HG03460 (cell line): ENCODE measurements around the gene GAA.

Experiments
- ATAC-seq: cut with Tn5 transposase; IDR thresholded peaks from one replicate; pipeline ENCODE4 v1.9.1; 2021; ENCODE audit not compliant: unreplicated experiment

GAA gene

GRCh38 chr17:80116921-80117380 lies 15.6 kb downstream of the GAA start:
- no peak for ATAC-seq

GRCh38 chr17:80117491-80118401 lies 16.4 kb downstream of the GAA start:
- ATAC-seq: no peak

- ATAC-seq: no peak
These were observed 17.4 kb downstream of the GAA start for GRCh38 chr17:80118601-80119270.

- ATAC-seq: no peak
These were observed 17.9 kb downstream of the GAA start for GRCh38 chr17:80119271-80119791.

DNA sequence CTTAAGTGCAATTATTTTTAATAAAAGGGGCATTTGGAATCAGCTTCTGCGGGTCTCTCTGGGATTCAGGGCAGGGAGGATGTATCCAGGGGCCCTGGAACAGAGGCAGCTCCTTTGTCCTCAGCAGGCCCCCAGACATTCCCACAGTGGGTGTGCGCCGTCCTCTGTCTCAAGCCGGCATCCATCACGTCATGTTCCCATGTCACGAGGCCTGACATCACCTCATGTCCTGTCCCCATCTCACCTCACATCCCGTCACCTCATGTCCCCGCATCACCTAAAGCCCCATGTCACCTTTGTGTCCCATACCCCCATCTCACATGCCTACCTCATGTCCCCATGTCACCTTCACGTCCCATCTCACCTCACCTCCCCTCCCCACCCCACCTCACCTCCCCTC lies 18.5 kb downstream of the GAA start:
- no peak for ATAC-seq

DNA sequence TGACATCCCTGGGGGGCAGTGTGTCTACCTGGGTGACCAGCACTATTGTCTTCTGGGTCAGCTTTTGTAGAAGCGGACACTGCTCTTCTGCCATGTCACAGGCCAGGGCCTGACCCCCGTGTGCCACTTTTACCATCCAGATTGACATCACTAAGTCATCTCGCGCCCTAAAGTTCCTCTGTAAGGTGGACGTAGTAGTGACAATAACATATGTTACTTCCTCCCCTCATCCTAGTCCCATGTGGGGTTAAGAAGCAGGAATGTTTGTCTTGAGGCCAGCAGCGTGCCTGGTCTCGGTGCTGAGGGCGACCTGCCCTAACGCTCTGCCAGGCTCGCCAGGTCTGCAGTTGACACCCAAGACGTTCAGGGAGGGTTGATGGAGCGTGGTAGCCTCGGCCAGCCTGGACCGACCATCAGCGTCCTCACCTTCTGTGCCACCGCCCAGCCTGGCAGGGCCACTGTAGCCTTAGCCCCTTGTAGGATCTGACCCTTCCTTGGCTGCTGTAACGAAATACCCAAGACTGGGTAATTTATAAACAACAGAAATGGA lies 20.7 kb downstream of the GAA start:
- ATAC-seq: no peak

DNA sequence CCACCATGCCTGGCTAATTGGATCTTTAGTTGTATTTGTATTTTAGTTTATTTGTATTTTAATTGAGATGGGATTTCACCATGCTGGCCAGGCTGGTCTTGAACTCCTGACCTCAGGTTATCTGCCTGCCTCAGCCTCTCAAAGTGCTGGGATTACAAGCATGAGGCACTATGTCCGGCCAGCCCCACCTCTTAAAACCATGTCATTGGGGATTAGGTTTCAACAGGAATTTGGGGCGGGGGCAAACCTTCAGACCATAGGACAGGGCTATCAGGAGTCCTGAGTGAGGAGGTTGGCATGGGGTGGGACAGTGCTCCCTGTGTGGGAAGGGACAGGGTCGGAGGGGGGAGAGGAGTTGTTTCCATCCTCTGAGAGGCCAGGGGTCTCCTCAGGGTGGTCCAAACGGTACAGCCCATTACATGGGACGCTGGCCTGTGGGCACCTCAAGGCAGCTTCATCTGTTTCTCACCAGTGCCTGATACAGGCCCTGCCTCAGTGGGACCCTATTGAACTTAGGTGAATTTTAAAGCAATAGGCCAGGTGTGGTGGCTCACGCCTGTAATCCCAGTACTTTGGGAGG lies 21.6 kb downstream of the GAA start:
- no peak for ATAC-seq

GRCh38 chr17:80123791-80124190 lies 22.4 kb downstream of the GAA start:
- ATAC-seq: no peak

DNA sequence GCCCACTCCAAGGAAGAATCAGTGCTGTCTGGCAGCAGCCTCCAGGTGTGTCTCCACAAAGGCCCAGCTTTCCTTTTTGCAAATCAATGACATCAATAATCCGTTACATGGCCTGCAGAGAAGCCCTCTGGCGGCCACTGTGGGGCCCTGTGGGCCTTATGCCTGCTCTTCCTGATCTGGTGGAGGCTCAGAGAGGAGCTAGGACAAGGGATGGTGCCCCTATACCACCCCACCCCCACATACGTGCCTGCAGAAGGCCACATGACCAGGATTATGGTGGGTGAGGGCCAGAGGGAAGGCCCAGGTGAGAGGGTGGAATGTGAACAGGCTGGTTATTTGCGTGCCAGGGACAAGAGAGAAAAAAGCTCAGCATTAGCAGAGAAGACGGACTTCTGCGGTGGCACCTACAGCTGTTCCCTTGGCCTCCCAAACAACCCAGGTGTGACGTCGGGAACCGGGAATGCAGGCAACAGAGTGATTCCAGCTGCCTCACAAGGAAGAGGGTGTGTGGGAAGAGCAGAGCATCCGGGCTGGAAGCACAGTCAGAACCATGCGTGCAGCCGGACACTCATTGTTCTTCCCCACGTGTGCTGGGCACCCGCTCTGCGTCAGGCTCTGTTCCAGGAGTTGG lies 23.1 kb downstream of the GAA start:
- ATAC-seq: no peak

DNA sequence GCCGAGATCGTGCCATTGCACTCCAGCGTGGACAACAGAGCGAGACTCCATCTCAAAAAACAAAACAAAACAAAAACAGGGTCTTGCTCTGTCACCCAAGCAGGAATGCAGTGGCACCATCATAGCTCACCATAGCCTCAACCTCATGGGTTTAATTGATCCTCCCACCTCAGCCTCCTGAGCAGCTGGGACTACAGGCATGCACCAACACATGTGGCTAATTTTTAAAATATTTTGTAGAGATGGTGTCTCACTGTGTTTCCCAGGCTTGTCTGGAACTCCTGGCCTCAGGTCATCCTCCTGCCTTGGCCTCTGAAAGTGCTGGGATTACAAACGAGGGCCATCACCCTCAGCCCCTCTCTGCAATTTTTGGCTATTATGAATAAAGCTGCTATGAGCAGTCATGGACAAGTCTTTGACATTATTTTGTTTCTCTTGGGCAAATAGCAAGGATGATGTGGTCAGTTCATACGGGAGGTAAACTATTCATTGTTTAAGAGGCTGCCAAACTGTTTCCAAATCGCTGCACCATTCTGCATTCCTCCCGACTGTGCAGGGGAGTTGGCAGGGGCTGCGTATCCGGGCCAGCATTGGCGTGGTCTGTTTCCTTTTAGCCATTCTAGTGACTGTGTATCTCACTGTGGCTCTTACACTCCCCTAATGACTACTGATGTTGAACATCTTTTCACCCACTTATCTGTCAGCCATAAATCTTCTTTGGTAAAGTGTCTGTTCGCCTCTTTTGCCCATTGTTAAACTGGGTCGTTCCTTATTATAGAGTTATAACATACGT lies 24.5 kb downstream of the GAA start:
- ATAC-seq: no peak

GRCh38 chr17:80126449-80126715 lies 25.0 kb downstream of the GAA start:
- ATAC-seq: no peak

- no peak for ATAC-seq
These were observed 27.7 kb downstream of the GAA start for GRCh38 chr17:80129006-80129565.

DNA sequence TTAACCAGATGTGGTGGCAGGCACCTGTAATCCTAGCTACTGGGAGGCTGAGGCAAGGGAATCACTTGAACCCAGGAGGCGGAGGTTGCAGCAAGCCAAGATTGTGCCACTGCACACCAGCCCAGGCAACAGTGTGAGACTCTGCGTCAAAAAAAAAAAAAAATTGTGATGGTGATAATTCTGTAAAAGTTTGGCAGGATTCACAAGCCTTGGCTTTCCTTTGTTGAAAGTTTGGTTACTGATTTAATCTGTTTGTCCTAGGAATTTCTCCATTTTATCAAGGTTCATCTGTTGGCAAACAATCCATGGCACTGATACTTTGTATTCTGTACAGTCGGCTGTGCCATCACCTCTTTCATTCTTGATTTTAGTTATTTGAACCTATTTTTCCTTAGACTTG lies 29.6 kb downstream of the GAA start:
- ATAC-seq: no peak

GRCh38 chr17:80132906-80133625 lies 31.7 kb downstream of the GAA start:
- no peak for ATAC-seq

GRCh38 chr17:80133626-80133970 lies 32.2 kb downstream of the GAA start:
- no peak for ATAC-seq

DNA sequence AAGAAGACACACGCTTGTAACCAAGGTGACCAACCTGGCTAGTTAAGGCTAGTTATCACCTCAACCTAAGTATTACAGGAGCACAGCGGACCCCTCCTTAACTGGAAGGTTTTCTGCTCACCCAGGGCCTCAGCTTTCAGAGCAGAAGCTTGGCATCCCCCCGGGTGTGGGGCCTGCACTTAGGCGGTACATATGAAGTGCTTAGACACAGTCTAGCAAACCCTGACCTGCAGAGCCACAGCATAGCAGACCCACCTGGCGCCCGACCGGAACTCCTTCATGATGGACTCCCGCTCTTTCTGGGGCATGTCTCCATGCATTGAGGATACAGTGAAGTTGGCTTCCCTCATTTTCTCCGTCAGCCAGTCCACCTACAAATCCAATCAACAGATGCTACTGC lies 35.8 kb downstream of the GAA start:
- no peak for ATAC-seq

- ATAC-seq: no peak
These were observed 37.6 kb downstream of the GAA start for GRCh38 chr17:80138856-80139426.

- no peak for ATAC-seq
These were observed 40.2 kb downstream of the GAA start for GRCh38 chr17:80141463-80142165.

GRCh38 chr17:80142929-80143328 lies 41.5 kb downstream of the GAA start:
- no peak for ATAC-seq
